LNCaP clone FGC (cell line): ENCODE results near the gene CYS1.

ENCODE experiments used
- DNase-seq: peaks from one replicate; pipeline ENCODE4 v3.0.0-alpha.2; 2011; ENCODE audit warnings: low read depth
- H3K4me3 ChIP-seq: 2 replicates; pipeline ENCODE4 v1.5.1; 2011; ENCODE audit warnings: mild to moderate bottlenecking, low read depth, low read length, control low read depth
- CTCF ChIP-seq: IDR thresholded peaks from 2 replicates; pipeline ENCODE4 v1.5.1; 2012; ENCODE audit warnings: mild to moderate bottlenecking; ENCODE audit not compliant: control insufficient read depth, insufficient read depth; ENCODE audit errors: extremely low read depth

The CYS1 gene

GRCh38 chr2:10042301-10043161 is 37.7 kb downstream of the CYS1 start:
- DNase-seq = no peak
- H3K4me3 ChIP-seq = peak overlapping the region; percentile 42
- TF ChIP-seq CTCF = no peak

GRCh38 chr2:10041711-10042110 is 38.5 kb downstream of the CYS1 start:
- DNase-seq = no peak
- TF ChIP-seq CTCF = no peak
- H3K4me3 ChIP-seq = no peak overlapping the region

GRCh38 chr2:10039658-10040410 is 40.4 kb downstream of the CYS1 start:
- TF ChIP-seq CTCF = peak; percentile 57
- no peak overlapping the region for H3K4me3 ChIP-seq
- peak; percentile 79 for DNase-seq

- TF ChIP-seq CTCF = no peak
- no peak overlapping the region for H3K4me3 ChIP-seq
- no peak for DNase-seq
These were observed 41.5 kb downstream of the CYS1 start for GRCh38 chr2:10038716-10039115.

GRCh38 chr2:10038123-10038522 is 42.1 kb downstream of the CYS1 start:
- no peak for TF ChIP-seq CTCF

GRCh38 chr2:10036095-10036884 is 43.9 kb downstream of the CYS1 start:
- DNase-seq = no peak
- no peak overlapping the region for H3K4me3 ChIP-seq
- TF ChIP-seq CTCF = peak; percentile 28

More at GRCh38 chr2:10038123-10038522, 42.1 kb downstream of the CYS1 start:
- no peak for DNase-seq
- no peak overlapping the region for H3K4me3 ChIP-seq
